ENCODE data around the gene JPH2.

JPH2 gene

DNA sequence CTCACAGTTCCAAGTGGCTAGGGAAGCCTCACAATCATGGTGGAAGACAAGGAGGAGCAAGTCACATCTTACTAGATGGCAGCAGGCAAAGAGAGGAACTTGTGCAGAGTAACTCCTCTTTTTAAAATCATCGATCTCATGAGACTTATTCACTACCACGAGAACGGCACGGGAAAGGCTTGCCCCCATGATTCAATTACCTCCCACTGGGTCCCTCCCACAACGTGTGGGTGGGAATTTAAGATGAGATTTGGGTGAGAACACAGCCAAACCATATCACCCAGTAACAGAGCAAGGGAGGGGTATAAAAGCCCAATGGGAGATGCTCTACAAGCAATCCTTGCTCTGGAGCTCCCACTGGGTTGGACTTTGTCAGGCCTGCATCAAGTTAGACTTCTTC lies 80.4 kb downstream of the JPH2 start:
- TF ChIP-seq, protein P1, sequence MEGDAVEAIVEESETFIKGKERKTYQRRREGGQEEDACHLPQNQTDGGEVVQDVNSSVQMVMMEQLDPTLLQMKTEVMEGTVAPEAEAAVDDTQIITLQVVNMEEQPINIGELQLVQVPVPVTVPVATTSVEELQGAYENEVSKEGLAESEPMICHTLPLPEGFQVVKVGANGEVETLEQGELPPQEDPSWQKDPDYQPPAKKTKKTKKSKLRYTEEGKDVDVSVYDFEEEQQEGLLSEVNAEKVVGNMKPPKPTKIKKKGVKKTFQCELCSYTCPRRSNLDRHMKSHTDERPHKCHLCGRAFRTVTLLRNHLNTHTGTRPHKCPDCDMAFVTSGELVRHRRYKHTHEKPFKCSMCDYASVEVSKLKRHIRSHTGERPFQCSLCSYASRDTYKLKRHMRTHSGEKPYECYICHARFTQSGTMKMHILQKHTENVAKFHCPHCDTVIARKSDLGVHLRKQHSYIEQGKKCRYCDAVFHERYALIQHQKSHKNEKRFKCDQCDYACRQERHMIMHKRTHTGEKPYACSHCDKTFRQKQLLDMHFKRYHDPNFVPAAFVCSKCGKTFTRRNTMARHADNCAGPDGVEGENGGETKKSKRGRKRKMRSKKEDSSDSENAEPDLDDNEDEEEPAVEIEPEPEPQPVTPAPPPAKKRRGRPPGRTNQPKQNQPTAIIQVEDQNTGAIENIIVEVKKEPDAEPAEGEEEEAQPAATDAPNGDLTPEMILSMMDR (IDR thresholded peaks at IDR 0.05; ENCODE audit: insufficient read depth, low read length): no peak
- H3K27ac ChIP-seq (replicated peaks): no peak overlapping the region
- H3K27me3 ChIP-seq (ENCODE audit: insufficient read depth, poor library complexity, severe bottlenecking): peaks cover 7% of the 10 kb centered on the region
- no peak overlapping the region for H3K4me3 ChIP-seq (replicated peaks; ENCODE audit: insufficient read depth, low read length)
- no peak for DNase-seq (ENCODE audit: low read depth in 1 of 2, low spot score in 1 of 2)

DNA sequence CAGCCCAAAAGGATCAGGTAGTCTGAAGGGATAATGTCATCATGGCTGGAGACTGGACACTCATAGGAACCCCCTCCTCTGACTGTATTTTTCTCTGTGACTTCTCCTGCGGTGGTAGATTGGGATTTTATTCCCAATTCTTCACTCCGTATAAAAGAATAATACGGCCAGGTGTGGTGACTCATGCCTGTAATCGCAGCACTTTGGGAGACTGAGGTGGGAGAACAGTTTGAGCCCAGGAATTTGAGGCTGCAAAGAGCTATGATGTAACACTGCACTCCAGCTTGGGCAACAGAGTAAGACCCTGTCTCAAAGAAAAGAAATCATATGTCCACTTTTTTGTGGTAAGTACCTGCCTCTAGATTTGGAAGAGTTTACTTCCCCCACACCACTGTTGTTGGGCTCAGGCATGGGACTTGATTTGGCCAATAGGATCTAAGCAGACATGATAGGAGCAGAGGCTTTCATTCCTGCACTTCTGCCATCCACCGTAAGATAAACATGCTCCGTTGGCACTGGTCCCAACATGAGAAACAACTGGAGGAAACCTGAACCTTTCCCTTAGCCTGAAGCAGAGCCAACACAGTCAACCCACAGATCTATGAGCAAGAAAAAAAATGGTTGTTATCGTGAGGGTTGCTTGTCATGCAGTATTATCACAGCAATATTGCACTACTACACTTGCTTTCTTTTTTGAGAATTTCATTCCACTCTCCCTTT lies 82.0 kb downstream of the JPH2 start:
- TF ChIP-seq GABPA (IDR thresholded peaks at IDR 0.05; ENCODE audit: low read depth): no peak
- TF ChIP-seq, protein P2, sequence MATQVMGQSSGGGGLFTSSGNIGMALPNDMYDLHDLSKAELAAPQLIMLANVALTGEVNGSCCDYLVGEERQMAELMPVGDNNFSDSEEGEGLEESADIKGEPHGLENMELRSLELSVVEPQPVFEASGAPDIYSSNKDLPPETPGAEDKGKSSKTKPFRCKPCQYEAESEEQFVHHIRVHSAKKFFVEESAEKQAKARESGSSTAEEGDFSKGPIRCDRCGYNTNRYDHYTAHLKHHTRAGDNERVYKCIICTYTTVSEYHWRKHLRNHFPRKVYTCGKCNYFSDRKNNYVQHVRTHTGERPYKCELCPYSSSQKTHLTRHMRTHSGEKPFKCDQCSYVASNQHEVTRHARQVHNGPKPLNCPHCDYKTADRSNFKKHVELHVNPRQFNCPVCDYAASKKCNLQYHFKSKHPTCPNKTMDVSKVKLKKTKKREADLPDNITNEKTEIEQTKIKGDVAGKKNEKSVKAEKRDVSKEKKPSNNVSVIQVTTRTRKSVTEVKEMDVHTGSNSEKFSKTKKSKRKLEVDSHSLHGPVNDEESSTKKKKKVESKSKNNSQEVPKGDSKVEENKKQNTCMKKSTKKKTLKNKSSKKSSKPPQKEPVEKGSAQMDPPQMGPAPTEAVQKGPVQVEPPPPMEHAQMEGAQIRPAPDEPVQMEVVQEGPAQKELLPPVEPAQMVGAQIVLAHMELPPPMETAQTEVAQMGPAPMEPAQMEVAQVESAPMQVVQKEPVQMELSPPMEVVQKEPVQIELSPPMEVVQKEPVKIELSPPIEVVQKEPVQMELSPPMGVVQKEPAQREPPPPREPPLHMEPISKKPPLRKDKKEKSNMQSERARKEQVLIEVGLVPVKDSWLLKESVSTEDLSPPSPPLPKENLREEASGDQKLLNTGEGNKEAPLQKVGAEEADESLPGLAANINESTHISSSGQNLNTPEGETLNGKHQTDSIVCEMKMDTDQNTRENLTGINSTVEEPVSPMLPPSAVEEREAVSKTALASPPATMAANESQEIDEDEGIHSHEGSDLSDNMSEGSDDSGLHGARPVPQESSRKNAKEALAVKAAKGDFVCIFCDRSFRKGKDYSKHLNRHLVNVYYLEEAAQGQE (IDR thresholded peaks at IDR 0.05; ENCODE audit: insufficient replicate concordance, low read depth): no peak
- TF ChIP-seq, protein P1 (IDR thresholded peaks at IDR 0.05; ENCODE audit: insufficient read depth, low read length): no peak
- TF ChIP-seq SPI1 (IDR thresholded peaks at IDR 0.05; ENCODE audit: borderline replicate concordance, low read depth): no peak
- TF ChIP-seq POLR2AphosphoS5 (IDR thresholded peaks at IDR 0.05; ENCODE audit: low read depth): no peak
- no peak overlapping the region for H3K4me3 ChIP-seq (replicated peaks; ENCODE audit: insufficient read depth, low read length)
- H3K27me3 ChIP-seq (ENCODE audit: insufficient read depth, poor library complexity, severe bottlenecking): peaks cover 10% of the 10 kb centered on the region
- no peak for DNase-seq (ENCODE audit: low read depth in 1 of 2, low spot score in 1 of 2)
- H3K27ac ChIP-seq (replicated peaks): no peak overlapping the region

DNA sequence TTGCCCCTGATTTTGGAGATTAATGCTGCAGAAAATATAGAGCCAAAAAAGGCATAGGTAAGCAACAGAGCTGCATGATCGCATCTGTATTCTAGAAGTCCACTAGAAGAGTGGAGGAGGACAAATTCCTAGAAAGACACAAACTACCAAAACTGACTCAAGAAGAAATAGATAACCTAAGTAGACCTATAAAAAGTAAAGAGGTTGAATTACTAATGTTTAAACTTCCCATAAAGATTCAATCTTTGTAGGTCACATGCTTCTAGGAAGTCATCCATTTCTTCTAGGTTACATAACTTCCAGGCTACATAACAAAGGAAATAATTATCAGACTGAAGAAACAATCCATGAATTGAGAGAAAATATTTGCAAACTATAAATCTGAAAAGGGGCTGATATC lies 84.4 kb downstream of the JPH2 start:
- no peak for DNase-seq (ENCODE audit: low read depth in 1 of 2, low spot score in 1 of 2)
- Histone ChIP-seq H3K27me3 (ENCODE audit: insufficient read depth, poor library complexity, severe bottlenecking) (peaks cover 10% of the 10 kb centered on the region), H3K4me3 (replicated peaks; ENCODE audit: insufficient read depth, low read length) (no peak overlapping the region), H3K27ac (replicated peaks) (no peak overlapping the region)
- TF ChIP-seq, protein P1 (IDR thresholded peaks at IDR 0.05; ENCODE audit: insufficient read depth, low read length): no peak
- no peak for TF ChIP-seq POLR2AphosphoS5 (IDR thresholded peaks at IDR 0.05; ENCODE audit: low read depth)
- TF ChIP-seq GABPA (IDR thresholded peaks at IDR 0.05; ENCODE audit: low read depth): no peak
- TF ChIP-seq, protein P2 (IDR thresholded peaks at IDR 0.05; ENCODE audit: insufficient replicate concordance, low read depth): no peak
- no peak for TF ChIP-seq SPI1 (IDR thresholded peaks at IDR 0.05; ENCODE audit: borderline replicate concordance, low read depth)

DNA sequence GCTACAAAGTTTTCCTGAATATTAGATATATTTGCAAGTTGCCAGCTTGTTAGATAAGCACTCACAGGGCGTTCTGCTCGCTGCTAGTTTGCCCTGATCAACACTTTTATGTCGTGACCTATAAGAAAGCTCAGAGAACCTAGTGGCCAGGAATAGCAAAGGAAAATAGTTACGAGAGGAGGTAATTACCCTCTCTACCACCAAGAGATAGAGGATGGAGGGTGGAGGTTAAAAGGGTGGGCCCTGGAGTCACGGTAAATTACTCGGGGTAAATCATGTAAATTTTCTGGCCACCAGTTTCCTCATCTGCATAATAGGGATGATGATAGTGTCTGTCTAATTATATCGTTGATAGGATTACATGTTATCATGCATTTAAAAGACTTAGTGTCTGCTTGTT lies 87.2 kb downstream of the JPH2 start:
- Histone ChIP-seq H3K4me3 (replicated peaks; ENCODE audit: insufficient read depth, low read length) (no peak overlapping the region), H3K27me3 (ENCODE audit: insufficient read depth, poor library complexity, severe bottlenecking) (peaks cover 10% of the 10 kb centered on the region), H3K27ac (replicated peaks) (no peak overlapping the region)
- no peak for DNase-seq (ENCODE audit: low read depth in 1 of 2, low spot score in 1 of 2)
- TF ChIP-seq, protein P1 (IDR thresholded peaks at IDR 0.05; ENCODE audit: insufficient read depth, low read length): no peak

Measured in HL-60 (cell line).